ENCODE measurements around the gene GRHL1.
A peak's percentile ranks its signal among the peaks of the same experiment; 100 is the strongest.
"Not testable (repeated sequence)": the region's sequence is repeated elsewhere in the genome, so short reads cannot be mapped to it uniquely, and the experiment has no call there.

Gene GRHL1

DNA sequence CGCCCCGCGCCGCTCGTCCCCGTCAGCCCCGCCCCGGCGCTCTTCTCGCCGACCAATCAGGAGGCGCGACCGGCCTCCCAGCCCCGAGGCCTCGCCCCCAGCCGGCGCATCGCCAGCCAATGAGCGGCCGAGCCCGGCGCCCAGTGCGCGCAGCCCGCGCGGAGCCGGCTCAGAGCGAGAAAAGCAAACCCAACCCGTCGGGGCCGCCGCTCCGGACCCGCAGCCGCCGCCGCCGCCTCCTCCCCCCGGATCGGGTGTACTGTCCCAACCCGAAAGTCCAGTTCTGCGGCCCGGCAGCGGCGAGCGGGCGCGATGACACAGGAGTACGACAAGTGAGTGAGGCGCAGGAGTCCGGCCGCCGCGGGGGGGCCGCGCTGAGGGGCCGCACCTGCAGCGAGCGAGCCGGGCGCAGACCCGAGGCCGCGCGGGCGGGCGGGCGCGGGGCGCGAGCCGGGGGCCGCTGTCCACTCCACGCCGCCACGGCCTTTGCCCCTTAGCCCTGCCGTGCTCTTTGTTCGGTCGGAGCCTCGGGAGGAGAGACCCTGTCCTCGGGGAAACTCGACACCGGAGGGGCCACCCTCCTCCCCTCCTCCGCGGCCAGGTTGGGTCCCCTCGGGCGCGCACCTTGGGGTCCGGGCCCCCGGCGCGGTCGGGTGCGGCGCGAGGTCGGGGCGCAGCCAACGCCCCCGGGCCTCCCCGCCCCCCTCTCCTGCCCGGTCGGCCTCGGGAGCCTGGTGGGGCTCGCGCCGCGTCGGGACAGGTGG, at the start of gene GRHL1:
GRHL1 (plus strand) TSS at position 172 of the 764 bp plus-strand sequence; CDS start at position 313, 141 bp downstream.
- peak; percentile 79 to 84 for DNase-seq (ENCODE audit: low read depth in 2 of 2)

DNA sequence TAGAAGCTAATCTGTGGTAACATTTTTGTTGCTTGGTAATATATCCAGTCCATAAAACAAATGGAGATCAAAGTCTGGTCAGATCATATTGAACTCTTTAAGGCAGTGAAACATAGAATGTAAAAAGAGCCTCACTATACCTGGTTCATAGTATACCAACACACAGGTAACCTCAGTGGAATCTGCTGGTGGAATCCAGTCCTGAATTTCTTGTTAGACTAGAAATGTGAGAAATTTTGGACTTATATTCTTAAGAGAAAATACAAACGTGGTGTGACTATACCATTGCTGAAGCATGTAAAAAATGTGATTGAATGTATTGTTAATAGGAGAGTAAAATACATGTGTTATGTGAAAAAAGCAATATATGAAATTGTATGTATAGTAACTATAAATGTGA, 46.1 kb upstream of the GRHL1 start:
- DNase-seq (ENCODE audit: low read depth in 2 of 2), result no peak

DNA sequence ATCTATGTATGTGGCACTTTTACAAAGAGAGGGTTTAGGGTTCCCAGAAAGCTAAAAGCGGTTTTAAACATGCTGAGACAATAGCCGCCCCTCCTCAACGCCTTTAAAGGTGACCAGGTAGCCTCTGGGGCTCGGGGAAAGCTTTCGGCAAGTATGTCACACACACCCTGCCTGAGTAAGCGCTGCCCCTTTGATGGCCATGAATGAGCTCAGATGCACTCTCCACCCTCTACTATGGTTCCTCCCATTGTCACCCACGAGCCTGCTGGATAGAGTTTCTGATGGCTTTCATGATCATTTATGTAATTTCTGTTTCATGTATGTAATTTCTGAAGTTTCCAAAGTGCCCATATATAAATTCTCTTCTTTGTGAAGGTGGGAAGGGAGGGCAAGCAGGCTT, 44.1 kb upstream of the GRHL1 start:
- no peak for DNase-seq (ENCODE audit: low read depth in 2 of 2)

GRCh38 chr2:9908639-9909038, 42.9 kb upstream of the GRHL1 start:
- no peak for DNase-seq (ENCODE audit: low read depth in 2 of 2)

GRCh38 chr2:9909106-9909505, 42.4 kb upstream of the GRHL1 start:
- DNase-seq (ENCODE audit: low read depth in 2 of 2), result no peak

- DNase-seq (ENCODE audit: low read depth in 2 of 2), result no peak
These were observed 40.8 kb upstream of the GRHL1 start for GRCh38 chr2:9910699-9911098.

GRCh38 chr2:9912468-9912867, 39.0 kb upstream of the GRHL1 start:
- no peak for DNase-seq (ENCODE audit: low read depth in 2 of 2)

GRCh38 chr2:9914384-9915065, 37.0 kb upstream of the GRHL1 start:
- peak; percentile 15 to 33 for DNase-seq (ENCODE audit: low read depth in 2 of 2)

GRCh38 chr2:9918275-9918674, 33.2 kb upstream of the GRHL1 start:
- no peak for DNase-seq (ENCODE audit: low read depth in 2 of 2)

GRCh38 chr2:9919512-9919911, 32.0 kb upstream of the GRHL1 start:
- DNase-seq (ENCODE audit: low read depth in 2 of 2), result no peak

GRCh38 chr2:9927020-9927419, 24.5 kb upstream of the GRHL1 start:
- not testable (repeated sequence) for DNase-seq (ENCODE audit: low read depth in 2 of 2)

DNA sequence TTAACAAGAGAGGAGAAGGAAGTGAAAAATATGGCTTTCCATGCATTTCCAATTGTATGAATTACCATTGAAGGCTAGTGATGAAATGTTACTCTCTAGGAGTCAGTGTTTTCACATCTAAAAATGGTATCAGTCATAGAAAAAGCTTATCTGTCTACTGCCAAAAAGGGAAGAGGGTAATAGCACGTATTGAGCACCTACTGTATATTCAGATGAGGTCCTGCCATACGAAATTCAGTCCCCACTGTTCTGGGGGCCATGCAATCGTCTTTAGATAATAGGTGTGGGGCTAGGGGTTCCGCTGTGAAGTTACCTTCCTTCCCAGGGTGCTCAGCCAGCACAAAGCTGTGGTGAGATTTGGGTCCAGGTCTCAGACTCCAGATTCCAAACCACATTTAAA, 14.2 kb upstream of the GRHL1 start:
- DNase-seq (ENCODE audit: low read depth in 2 of 2), result no peak

GRCh38 chr2:9937968-9938367, 13.5 kb upstream of the GRHL1 start:
- DNase-seq (ENCODE audit: low read depth in 2 of 2), result no peak

- no peak for DNase-seq (ENCODE audit: low read depth in 2 of 2)
These were observed 11.7 kb upstream of the GRHL1 start for GRCh38 chr2:9939587-9940485.

GRCh38 chr2:9941196-9941995, 10.1 kb upstream of the GRHL1 start:
- no peak for DNase-seq (ENCODE audit: low read depth in 2 of 2)

DNA sequence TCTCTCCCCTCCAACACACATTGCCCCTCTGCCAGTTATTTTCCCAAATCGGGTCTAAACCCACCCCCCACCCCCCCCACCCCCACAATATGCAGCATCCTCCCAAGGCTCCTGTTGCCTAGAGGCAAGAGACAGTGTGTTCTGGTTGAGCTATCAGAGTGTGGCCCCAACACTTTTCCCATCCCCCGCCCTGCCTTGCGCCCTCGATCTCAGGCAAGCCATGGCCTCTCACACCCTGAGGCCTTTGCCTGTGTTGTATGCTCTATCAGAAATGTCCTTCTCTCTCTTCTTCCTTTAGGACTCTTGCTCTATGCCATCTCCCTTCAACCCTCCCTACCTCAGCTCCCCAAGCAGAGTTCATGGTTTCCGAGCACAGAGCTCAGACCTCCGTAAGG, 9.5 kb upstream of the GRHL1 start:
- no peak for DNase-seq (ENCODE audit: low read depth in 2 of 2)

DNA sequence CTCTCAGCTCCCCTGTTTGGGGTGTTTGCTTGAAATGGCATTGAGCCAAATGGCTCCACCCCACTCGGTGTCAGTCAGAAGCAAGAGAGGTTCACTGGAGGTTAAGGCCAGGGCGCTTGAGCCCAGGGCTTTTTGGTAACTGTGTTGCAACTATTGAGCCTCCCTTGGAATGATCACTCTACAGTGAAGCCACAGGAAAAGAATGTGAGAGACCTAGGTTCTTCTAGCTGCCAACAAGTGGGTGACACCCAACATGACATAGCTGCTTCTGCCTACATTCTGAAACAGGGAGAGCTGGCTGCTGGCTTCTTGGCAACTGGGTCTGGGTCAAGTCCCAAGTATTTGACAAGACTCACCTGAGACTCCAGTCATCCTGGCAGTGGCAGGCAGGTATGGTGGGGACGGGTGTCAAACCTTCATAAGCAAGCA, 7.1 kb upstream of the GRHL1 start:
- DNase-seq (ENCODE audit: low read depth in 2 of 2), result no peak

- no peak for DNase-seq (ENCODE audit: low read depth in 2 of 2)
These were observed 5.9 kb upstream of the GRHL1 start for GRCh38 chr2:9945596-9945995.

DNA sequence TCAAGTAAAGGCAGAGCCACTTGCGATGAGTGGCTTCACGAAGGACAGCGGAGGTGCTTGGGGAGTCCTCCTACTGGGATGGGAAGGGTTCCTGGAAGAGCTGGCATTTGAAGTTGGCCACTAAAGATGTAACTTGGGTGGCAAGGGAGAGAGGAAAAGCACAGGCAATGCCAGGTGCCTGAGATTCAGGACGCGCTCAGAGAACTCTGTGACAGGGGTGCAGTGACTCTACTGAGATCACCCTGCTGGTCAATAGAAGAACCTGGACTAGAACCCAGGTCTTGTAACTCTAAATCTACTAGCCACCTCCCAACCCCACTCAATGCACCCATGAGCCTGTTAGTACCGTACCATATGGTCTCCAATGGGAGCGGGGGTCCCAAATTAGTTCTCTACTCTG, 5.4 kb upstream of the GRHL1 start:
- DNase-seq (ENCODE audit: low read depth in 2 of 2), result no peak

DNA sequence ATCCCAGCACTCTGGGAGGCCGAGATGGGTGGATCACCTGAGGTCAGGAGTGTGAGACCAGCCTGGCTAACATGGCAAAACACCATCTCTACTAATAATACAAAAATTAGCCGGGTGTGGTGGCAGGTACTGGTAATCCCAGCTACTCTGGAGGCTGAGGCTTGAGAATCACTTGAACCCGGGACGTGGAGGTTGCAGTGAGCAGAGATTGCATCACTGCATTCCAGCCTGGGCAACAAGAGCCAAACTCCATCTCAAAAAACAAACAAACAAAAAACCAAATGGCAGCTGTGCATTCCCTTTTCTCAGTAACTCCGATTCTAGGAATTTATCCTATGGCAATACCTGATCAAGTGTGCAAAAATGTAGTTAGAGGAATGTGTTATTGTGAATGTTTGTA, 4.7 kb upstream of the GRHL1 start:
- DNase-seq (ENCODE audit: low read depth in 2 of 2), result no peak

DNA sequence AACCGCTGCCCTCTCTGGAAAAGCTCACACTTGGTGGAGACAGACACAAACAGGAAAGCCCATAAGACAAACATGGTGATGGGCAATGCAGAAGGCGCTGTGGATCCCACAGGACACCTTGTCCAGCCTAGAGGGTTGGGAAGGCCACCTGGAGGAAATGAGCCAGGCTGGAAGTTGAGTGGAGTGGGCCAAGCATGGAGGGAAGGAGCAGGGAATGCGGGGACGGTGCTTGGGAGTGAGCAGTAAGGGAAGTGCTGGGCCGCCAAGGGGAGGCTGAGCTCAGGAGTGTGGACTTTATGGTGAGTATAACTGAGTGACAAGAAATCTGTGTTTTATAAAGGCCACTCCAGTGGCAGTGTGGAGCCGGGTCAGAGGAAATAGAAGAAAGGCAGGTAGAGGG, 2.8 kb upstream of the GRHL1 start:
- no peak for DNase-seq (ENCODE audit: low read depth in 2 of 2)
